ENCODE measurements around the gene TFPI.

DNA sequence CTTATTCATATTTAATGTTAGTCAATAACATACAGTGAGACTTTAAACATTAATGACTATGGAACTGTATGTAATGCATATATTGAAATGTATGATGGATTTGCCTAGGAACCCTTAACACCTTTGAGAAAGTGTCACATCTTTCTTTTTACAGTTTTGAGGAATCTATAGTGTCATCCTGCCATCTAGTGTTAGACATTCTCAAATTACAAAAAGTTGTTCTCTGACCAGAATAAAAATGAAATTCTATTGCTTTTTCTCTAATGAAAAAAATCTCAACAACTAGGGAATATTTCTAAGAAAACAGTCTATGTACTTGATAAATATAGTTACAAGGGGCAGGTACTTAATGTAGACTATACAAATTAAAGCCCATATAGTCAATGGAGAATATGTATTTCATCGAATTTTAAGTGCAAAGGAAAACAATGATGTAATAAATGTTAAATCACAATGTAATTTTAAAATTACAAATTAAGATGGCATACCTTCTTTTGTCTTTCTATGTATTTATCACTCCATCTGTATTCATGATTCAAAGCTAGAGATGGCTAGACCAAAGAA, 101.1 kb downstream of the TFPI start:
- TF ChIP-seq, protein P1, sequence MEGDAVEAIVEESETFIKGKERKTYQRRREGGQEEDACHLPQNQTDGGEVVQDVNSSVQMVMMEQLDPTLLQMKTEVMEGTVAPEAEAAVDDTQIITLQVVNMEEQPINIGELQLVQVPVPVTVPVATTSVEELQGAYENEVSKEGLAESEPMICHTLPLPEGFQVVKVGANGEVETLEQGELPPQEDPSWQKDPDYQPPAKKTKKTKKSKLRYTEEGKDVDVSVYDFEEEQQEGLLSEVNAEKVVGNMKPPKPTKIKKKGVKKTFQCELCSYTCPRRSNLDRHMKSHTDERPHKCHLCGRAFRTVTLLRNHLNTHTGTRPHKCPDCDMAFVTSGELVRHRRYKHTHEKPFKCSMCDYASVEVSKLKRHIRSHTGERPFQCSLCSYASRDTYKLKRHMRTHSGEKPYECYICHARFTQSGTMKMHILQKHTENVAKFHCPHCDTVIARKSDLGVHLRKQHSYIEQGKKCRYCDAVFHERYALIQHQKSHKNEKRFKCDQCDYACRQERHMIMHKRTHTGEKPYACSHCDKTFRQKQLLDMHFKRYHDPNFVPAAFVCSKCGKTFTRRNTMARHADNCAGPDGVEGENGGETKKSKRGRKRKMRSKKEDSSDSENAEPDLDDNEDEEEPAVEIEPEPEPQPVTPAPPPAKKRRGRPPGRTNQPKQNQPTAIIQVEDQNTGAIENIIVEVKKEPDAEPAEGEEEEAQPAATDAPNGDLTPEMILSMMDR (IDR thresholded peaks at IDR 0.05), result peak in 11 of 12 donors; percentile 34 to 71 (median 49)
- no peak for TF ChIP-seq POLR2A (IDR thresholded peaks at IDR 0.05)

Measured in heart left ventricle (tissue), 13 donors.